ENCODE data around the gene ASPRV1. TPM values are rescaled to one million over a fixed set of nuclear protein-coding genes. Genes with fewer than 3 reads are reported as not detected.

The ASPRV1 gene
- total and polyA plus RNA-seq, 2 donors (not counting 3 experiments of a cell fraction or from before 2014, with no cell fraction given), result 0.15 to 0.22 TPM

- Histone ChIP-seq H3K9me3 (replicated peaks; ENCODE audit: control insufficient read depth, insufficient read depth, low read length) (no peaks in the 10 kb centered on the region), H3K79me2 (ENCODE audit: control insufficient read depth, insufficient read depth, low read length) (peaks cover 4% of the 10 kb centered on the region), H3K9ac (replicated peaks; ENCODE audit: extremely low read depth, insufficient read depth, low read length) (no peak overlapping the region), H2AFZ (ENCODE audit: low read depth, low read length) (no peak overlapping the region), H3K4me1 (ENCODE audit: control insufficient read depth, extremely low read depth, insufficient read depth, low read length) (peaks cover 37% of the 10 kb centered on the region), H3K27ac (ENCODE audit: insufficient read depth, low read depth, low read length) (no peak overlapping the region), H3K27me3 (ENCODE audit: control insufficient read depth in 2 of 2, insufficient read depth in 2 of 2, low read length in 2 of 2) (no peaks in the 10 kb centered on the region), H4K20me1 (replicated peaks; ENCODE audit: control insufficient read depth, extremely low read depth, insufficient read depth, low read length) (no peaks in the 10 kb centered on the region), H3K9me1 (replicated peaks; ENCODE audit: control insufficient read depth, extremely low read depth, insufficient read depth, low read length) (no peaks in the 10 kb centered on the region), H3K4me2 (ENCODE audit: insufficient read depth, low read length) (no peak overlapping the region), H3K4me3 (replicated peaks in 1 of 3; ENCODE audit: insufficient read depth in 1 of 3, low read depth in 1 of 3, low read length in 3 of 3) (no peak overlapping the region), H3K36me3 (ENCODE audit: control insufficient read depth in 2 of 2, extremely low read depth in 1 of 2, insufficient read depth in 2 of 2, low read length in 2 of 2) (peaks cover 4 to 8% of the 10 kb centered on the region in 2 experiments)
- dilution Hi-C loops (cut with MboI; ENCODE audit: extremely low pct_ligation_motif_present, low sequenced_read_pairs), result no loop called here
- no peak for DNase-seq (ENCODE audit: low read depth, low spot score)
- intact Hi-C loops (cut with micrococcal nuclease), result no loop called here
- POLR2A ChIA-PET, result interaction anchor here (1.1 kb wide), 1 partner anchor 136 kb away, joined by 3 read pairs; no protein-coding TSS in a partner anchor
- CTCF ChIA-PET, result interaction anchor here (1.0 to 2.1 kb wide), 5 partner anchors 7 to 139 kb away, joined by 3 to 10 read pairs (median 5); partner anchors contain the start of gene MXD1
- FAIRE-seq, result peak; percentile 31
- BruUV-seq (replicated peaks), result no TSS peak
- TF ChIP-seq POLR2A (IDR thresholded peaks at IDR 0.05; ENCODE audit: low read depth, low read length) (no peak), MYC (IDR thresholded peaks at IDR 0.05; ENCODE audit: low read depth, low read length) (no peak), GATA2 (IDR thresholded peaks at IDR 0.05; ENCODE audit: insufficient read depth, insufficient read length, low read depth, low read length) (no peak), POLR2AphosphoS5 (IDR thresholded peaks at IDR 0.05; ENCODE audit: insufficient read depth, low read depth, low read length) (no peak), CTCF (IDR thresholded peaks at IDR 0.05; ENCODE audit: extremely low read depth in 1 of 2, insufficient read depth in 1 of 2, low read depth in 1 of 2, low read length in 2 of 2) (no peak), JUN (IDR thresholded peaks at IDR 0.05; ENCODE audit: borderline replicate concordance, insufficient read depth, insufficient read length, low read depth) (no peak), FOS (IDR thresholded peaks at IDR 0.05; ENCODE audit: borderline replicate concordance, insufficient read depth, low read length) (no peak), EZH2 (IDR thresholded peaks at IDR 0.05; ENCODE audit: borderline replicate concordance, low read depth, low read length, severe bottlenecking) (no peak), MAX (IDR thresholded peaks at IDR 0.05; ENCODE audit: insufficient read depth, insufficient read length) (no peak)
Observed at GRCh38 chr2:69932596-69932922, 28.9 kb downstream of the ASPRV1 start.

All from endothelial cell of umbilical vein (primary cell).